ENCODE measurements around the gene FNIP1.
A peak's percentile ranks its signal among the peaks of the same experiment; 100 is the strongest.

FNIP1 gene

GRCh38 chr5:131634238-131634637, 162.6 kb downstream of the FNIP1 start:
- Histone ChIP-seq H3K4me1 (ENCODE audit: control insufficient read depth in 2 of 2, insufficient read depth in 1 of 2, low read depth in 1 of 2, low read length in 2 of 2) (peaks cover 2 to 4% of the 10 kb centered on the region in 2 donors), H2BK12ac (ENCODE audit: low read length) (no peak overlapping the region), H3K36me3 (replicated peaks in 1 of 2; ENCODE audit: control insufficient read depth in 2 of 2, insufficient read depth in 2 of 2, low read length in 2 of 2) (no peaks in the 10 kb centered on the region), H3K79me1 (ENCODE audit: low read depth, low read length) (no peaks in the 10 kb centered on the region), H4K91ac (ENCODE audit: low read depth, low read length, poor library complexity) (no peak overlapping the region), H3K27me3 (ENCODE audit: control insufficient read depth in 3 of 3, insufficient read depth in 3 of 3, low read depth in 1 of 3, low read length in 3 of 3) (no peaks in the 10 kb centered on the region), H3K14ac (ENCODE audit: low read length) (no peak overlapping the region), H4K8ac (ENCODE audit: low read depth, low read length) (no peak overlapping the region), H3K23ac (ENCODE audit: low read depth, low read length, poor library complexity) (no peak overlapping the region), H3K27ac (replicated peaks; ENCODE audit: low read length) (no peak overlapping the region), H2BK15ac (ENCODE audit: low read length) (no peak overlapping the region), H2AFZ (ENCODE audit: low read length) (peak overlapping the region; percentile 93), H3K4ac (ENCODE audit: low read length) (no peak overlapping the region), H3K4me2 (ENCODE audit: insufficient read depth, low read length, poor library complexity, severe bottlenecking) (peak overlapping the region; percentile 66), H3K4me3 (ENCODE audit: low read length in 2 of 2) (peak overlapping the region; percentile 88 to 95), H2BK5ac (ENCODE audit: low read length) (no peak overlapping the region), H3K18ac (ENCODE audit: low read length) (no peak overlapping the region), H3K9me3 (replicated peaks in 1 of 2; ENCODE audit: control insufficient read depth in 2 of 2, insufficient read depth in 1 of 2, low read depth in 1 of 2, low read length in 2 of 2) (no peaks in the 10 kb centered on the region), H3K9ac (ENCODE audit: low read depth, low read length, poor library complexity) (no peak overlapping the region), H2BK120ac (ENCODE audit: low read depth, low read length) (no peak overlapping the region), H2AK5ac (ENCODE audit: low read depth, low read length) (no peak overlapping the region)
- DNase-seq (ENCODE audit: low spot score), result no peak
- WGBS, 2 donors (ENCODE audit: extremely low coverage in 2 of 2, insufficient read length in 2 of 2, insufficient replicate concordance in 1 of 2), result no CpG with 5 or more reads among the region's 4 CpGs

DNA sequence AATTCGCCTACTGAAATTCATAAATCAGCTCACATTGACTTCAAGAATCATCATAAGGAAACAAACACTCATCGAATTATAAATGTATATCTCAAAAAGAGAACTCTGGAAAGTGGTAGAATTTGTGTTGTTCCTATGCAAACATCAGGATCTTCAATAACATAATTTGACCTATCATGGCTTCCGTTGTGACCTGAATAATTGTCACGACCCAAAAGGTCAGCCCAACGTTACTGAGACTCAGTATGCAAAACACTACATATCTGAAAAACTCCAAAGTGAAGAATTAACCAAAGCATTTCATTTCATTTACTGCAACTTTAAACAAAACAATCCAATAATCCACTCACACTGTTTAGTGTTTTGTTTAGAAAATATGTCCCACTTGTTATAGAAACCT, 163.0 kb downstream of the FNIP1 start:
- H3K4ac ChIP-seq (ENCODE audit: low read length), result no peak overlapping the region
- no peak overlapping the region for H4K91ac ChIP-seq (ENCODE audit: low read depth, low read length, poor library complexity)
- H3K9ac ChIP-seq (ENCODE audit: low read depth, low read length, poor library complexity), result no peak overlapping the region
- no peak overlapping the region for H4K8ac ChIP-seq (ENCODE audit: low read depth, low read length)
- no peak overlapping the region for H3K23ac ChIP-seq (ENCODE audit: low read depth, low read length, poor library complexity)
- H3K4me1 ChIP-seq (ENCODE audit: control insufficient read depth in 2 of 2, insufficient read depth in 1 of 2, low read depth in 1 of 2, low read length in 2 of 2), result peaks cover 2 to 4% of the 10 kb centered on the region in 2 donors
- no peak overlapping the region for H3K18ac ChIP-seq (ENCODE audit: low read length)
- no peaks in the 10 kb centered on the region for H3K79me1 ChIP-seq (ENCODE audit: low read depth, low read length)
- no peaks in the 10 kb centered on the region for H3K9me3 ChIP-seq (replicated peaks in 1 of 2; ENCODE audit: control insufficient read depth in 2 of 2, insufficient read depth in 1 of 2, low read depth in 1 of 2, low read length in 2 of 2)
- no peak overlapping the region for H3K14ac ChIP-seq (ENCODE audit: low read length)
- no peaks in the 10 kb centered on the region for H3K36me3 ChIP-seq (replicated peaks in 1 of 2; ENCODE audit: control insufficient read depth in 2 of 2, insufficient read depth in 2 of 2, low read length in 2 of 2)
- no peak overlapping the region for H2BK5ac ChIP-seq (ENCODE audit: low read length)
- H2AFZ ChIP-seq (ENCODE audit: low read length), result no peak overlapping the region
- no peak overlapping the region for H2AK5ac ChIP-seq (ENCODE audit: low read depth, low read length)
- no peak overlapping the region for H3K27ac ChIP-seq (replicated peaks; ENCODE audit: low read length)
- H2BK120ac ChIP-seq (ENCODE audit: low read depth, low read length), result no peak overlapping the region
- no peak for DNase-seq (ENCODE audit: low spot score)
- no peaks in the 10 kb centered on the region for H3K27me3 ChIP-seq (ENCODE audit: control insufficient read depth in 3 of 3, insufficient read depth in 3 of 3, low read depth in 1 of 3, low read length in 3 of 3)
- no CpG with 5 or more reads among the region's 5 CpGs for WGBS, 2 donors (ENCODE audit: extremely low coverage in 2 of 2, insufficient read length in 2 of 2, insufficient replicate concordance in 1 of 2)
- peak overlapping the region in 1 of 2 donors; percentile 88 for H3K4me3 ChIP-seq (ENCODE audit: low read length in 2 of 2)
- no peak overlapping the region for H2BK12ac ChIP-seq (ENCODE audit: low read length)
- H2BK15ac ChIP-seq (ENCODE audit: low read length), result no peak overlapping the region
- H3K4me2 ChIP-seq (ENCODE audit: insufficient read depth, low read length, poor library complexity, severe bottlenecking), result peak overlapping the region; percentile 19

DNA sequence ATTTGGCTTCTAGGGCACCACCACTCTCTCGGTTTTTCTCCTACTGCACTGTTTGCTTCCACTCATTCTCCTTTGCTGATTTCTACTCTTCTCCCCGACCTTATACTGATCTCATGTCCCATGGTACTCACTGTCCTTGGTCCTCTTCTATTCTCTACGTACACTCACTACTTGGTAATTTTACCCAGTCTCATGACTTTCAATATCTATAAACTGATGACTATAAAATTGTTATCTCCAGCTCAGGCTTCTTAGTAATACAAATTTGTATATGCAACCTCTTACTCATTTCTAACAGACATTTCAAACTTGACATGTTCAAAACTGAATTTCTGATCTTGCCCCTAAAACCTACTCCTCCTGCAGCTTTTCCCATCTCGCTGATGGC, 165.9 kb downstream of the FNIP1 start:
- H3K14ac ChIP-seq (ENCODE audit: low read length), result no peak overlapping the region

GRCh38 chr5:131630208-131630962, 166.4 kb downstream of the FNIP1 start:
- Histone ChIP-seq H3K36me3 (replicated peaks in 1 of 2; ENCODE audit: control insufficient read depth in 2 of 2, insufficient read depth in 2 of 2, low read length in 2 of 2) (no peaks in the 10 kb centered on the region), H3K4me3 (ENCODE audit: low read length in 2 of 2) (no peak overlapping the region), H3K4me2 (ENCODE audit: insufficient read depth, low read length, poor library complexity, severe bottlenecking) (no peak overlapping the region), H2AK5ac (ENCODE audit: low read depth, low read length) (no peak overlapping the region), H4K8ac (ENCODE audit: low read depth, low read length) (no peak overlapping the region), H2BK120ac (ENCODE audit: low read depth, low read length) (no peak overlapping the region), H3K18ac (ENCODE audit: low read length) (no peak overlapping the region), H2BK12ac (ENCODE audit: low read length) (no peak overlapping the region), H3K4me1 (ENCODE audit: control insufficient read depth in 2 of 2, insufficient read depth in 1 of 2, low read depth in 1 of 2, low read length in 2 of 2) (peaks cover 2% of the 10 kb centered on the region in 2 donors), H2BK5ac (ENCODE audit: low read length) (no peak overlapping the region), H3K27me3 (ENCODE audit: control insufficient read depth in 3 of 3, insufficient read depth in 3 of 3, low read depth in 1 of 3, low read length in 3 of 3) (no peaks in the 10 kb centered on the region), H3K9me3 (replicated peaks in 1 of 2; ENCODE audit: control insufficient read depth in 2 of 2, insufficient read depth in 1 of 2, low read depth in 1 of 2, low read length in 2 of 2) (no peaks in the 10 kb centered on the region), H3K79me1 (ENCODE audit: low read depth, low read length) (no peaks in the 10 kb centered on the region), H3K27ac (replicated peaks; ENCODE audit: low read length) (no peak overlapping the region), H3K4ac (ENCODE audit: low read length) (no peak overlapping the region), H3K14ac (ENCODE audit: low read length) (no peak overlapping the region), H3K23ac (ENCODE audit: low read depth, low read length, poor library complexity) (no peak overlapping the region), H2AFZ (ENCODE audit: low read length) (no peak overlapping the region), H3K9ac (ENCODE audit: low read depth, low read length, poor library complexity) (no peak overlapping the region), H2BK15ac (ENCODE audit: low read length) (no peak overlapping the region), H4K91ac (ENCODE audit: low read depth, low read length, poor library complexity) (no peak overlapping the region)
- no peak for DNase-seq (ENCODE audit: low spot score)
- WGBS, 2 donors (ENCODE audit: extremely low coverage in 2 of 2, insufficient read length in 2 of 2, insufficient replicate concordance in 1 of 2), result 100% methylated on average over 1 of the region's 4 CpGs; no CpG with 5 or more reads in 1 of the 2 donors

More for the DNA sequence above, 165.9 kb downstream of the FNIP1 start:
- no CpG with 5 or more reads among the region's 4 CpGs for WGBS, 2 donors (ENCODE audit: extremely low coverage in 2 of 2, insufficient read length in 2 of 2, insufficient replicate concordance in 1 of 2)
- Histone ChIP-seq H3K4me1 (ENCODE audit: control insufficient read depth in 2 of 2, insufficient read depth in 1 of 2, low read depth in 1 of 2, low read length in 2 of 2) (peaks cover 2% of the 10 kb centered on the region in 2 donors), H3K4me3 (ENCODE audit: low read length in 2 of 2) (no peak overlapping the region), H2AFZ (ENCODE audit: low read length) (no peak overlapping the region), H3K9ac (ENCODE audit: low read depth, low read length, poor library complexity) (no peak overlapping the region), H4K8ac (ENCODE audit: low read depth, low read length) (no peak overlapping the region), H2BK15ac (ENCODE audit: low read length) (no peak overlapping the region), H3K4me2 (ENCODE audit: insufficient read depth, low read length, poor library complexity, severe bottlenecking) (no peak overlapping the region), H2BK120ac (ENCODE audit: low read depth, low read length) (no peak overlapping the region), H3K36me3 (replicated peaks in 1 of 2; ENCODE audit: control insufficient read depth in 2 of 2, insufficient read depth in 2 of 2, low read length in 2 of 2) (no peaks in the 10 kb centered on the region), H3K4ac (ENCODE audit: low read length) (no peak overlapping the region), H3K27ac (replicated peaks; ENCODE audit: low read length) (no peak overlapping the region), H3K79me1 (ENCODE audit: low read depth, low read length) (no peaks in the 10 kb centered on the region), H3K9me3 (replicated peaks in 1 of 2; ENCODE audit: control insufficient read depth in 2 of 2, insufficient read depth in 1 of 2, low read depth in 1 of 2, low read length in 2 of 2) (no peaks in the 10 kb centered on the region), H3K23ac (ENCODE audit: low read depth, low read length, poor library complexity) (no peak overlapping the region), H2BK12ac (ENCODE audit: low read length) (no peak overlapping the region), H2BK5ac (ENCODE audit: low read length) (no peak overlapping the region), H4K91ac (ENCODE audit: low read depth, low read length, poor library complexity) (no peak overlapping the region), H3K18ac (ENCODE audit: low read length) (no peak overlapping the region), H2AK5ac (ENCODE audit: low read depth, low read length) (no peak overlapping the region), H3K27me3 (ENCODE audit: control insufficient read depth in 3 of 3, insufficient read depth in 3 of 3, low read depth in 1 of 3, low read length in 3 of 3) (no peaks in the 10 kb centered on the region)
- DNase-seq (ENCODE audit: low spot score), result no peak
